Measurements from ENCODE around the gene CDADC1.

CDADC1 gene

GRCh38 chr13:49308921-49309408 is 61.2 kb downstream of the CDADC1 start:
- Histone ChIP-seq H3K9ac (ENCODE audit: low read depth in 1 of 2, low read length in 2 of 2) (no peak overlapping the region), H3K36me3 (ENCODE audit: control insufficient read depth in 1 of 2, insufficient read depth in 2 of 2, low read length in 2 of 2) (peaks cover 0 to 3% of the 10 kb centered on the region in 2 donors), H3K27me3 (ENCODE audit: control insufficient read depth in 1 of 2, insufficient read depth in 2 of 2, low read length in 2 of 2) (no peaks in the 10 kb centered on the region), H3K4me3 (ENCODE audit: low read depth in 1 of 2, low read length in 2 of 2) (no peak overlapping the region), H3K9me3 (ENCODE audit: control insufficient read depth in 1 of 2, low read length in 2 of 2) (no peaks in the 10 kb centered on the region), H3K4me1 (ENCODE audit: control insufficient read depth in 1 of 2, insufficient read depth in 2 of 2, low read length in 2 of 2) (peaks cover 15 to 18% of the 10 kb centered on the region in 2 donors), H3K27ac (ENCODE audit: low read depth, low read length) (peak overlapping the region; percentile 53)

- no peaks in the 10 kb centered on the region for H3K27me3 ChIP-seq (ENCODE audit: control insufficient read depth in 1 of 2, insufficient read depth in 2 of 2, low read length in 2 of 2)
- peaks cover 18 to 25% of the 10 kb centered on the region in 2 donors for H3K4me1 ChIP-seq (ENCODE audit: control insufficient read depth in 1 of 2, insufficient read depth in 2 of 2, low read length in 2 of 2)
- H3K4me3 ChIP-seq (ENCODE audit: low read depth in 1 of 2, low read length in 2 of 2), result no peak overlapping the region
- peaks cover 0 to 3% of the 10 kb centered on the region in 2 donors for H3K36me3 ChIP-seq (ENCODE audit: control insufficient read depth in 1 of 2, insufficient read depth in 2 of 2, low read length in 2 of 2)
- no peaks in the 10 kb centered on the region for H3K9me3 ChIP-seq (ENCODE audit: control insufficient read depth in 1 of 2, low read length in 2 of 2)
- no peak overlapping the region for H3K27ac ChIP-seq (ENCODE audit: low read depth, low read length)
- H3K9ac ChIP-seq (ENCODE audit: low read depth in 1 of 2, low read length in 2 of 2), result no peak overlapping the region
Measured at GRCh38 chr13:49310251-49310650, 62.5 kb downstream of the CDADC1 start.

- H3K9me3 ChIP-seq (ENCODE audit: control insufficient read depth in 1 of 2, low read length in 2 of 2), result no peaks in the 10 kb centered on the region
- no peak overlapping the region for H3K4me3 ChIP-seq (ENCODE audit: low read depth in 1 of 2, low read length in 2 of 2)
- H3K36me3 ChIP-seq (ENCODE audit: control insufficient read depth in 1 of 2, insufficient read depth in 2 of 2, low read length in 2 of 2), result peaks cover 0 to 3% of the 10 kb centered on the region in 2 donors
- no peak overlapping the region for H3K9ac ChIP-seq (ENCODE audit: low read depth in 1 of 2, low read length in 2 of 2)
- H3K27me3 ChIP-seq (ENCODE audit: control insufficient read depth in 1 of 2, insufficient read depth in 2 of 2, low read length in 2 of 2), result no peaks in the 10 kb centered on the region
- H3K27ac ChIP-seq (ENCODE audit: low read depth, low read length), result no peak overlapping the region
- H3K4me1 ChIP-seq (ENCODE audit: control insufficient read depth in 1 of 2, insufficient read depth in 2 of 2, low read length in 2 of 2), result peaks cover 18 to 25% of the 10 kb centered on the region in 2 donors
Measured at GRCh38 chr13:49311816-49312215, 64.1 kb downstream of the CDADC1 start.

GRCh38 chr13:49314344-49314882 is 66.7 kb downstream of the CDADC1 start:
- Histone ChIP-seq H3K9me3 (ENCODE audit: control insufficient read depth in 1 of 2, low read length in 2 of 2) (no peaks in the 10 kb centered on the region), H3K4me1 (ENCODE audit: control insufficient read depth in 1 of 2, insufficient read depth in 2 of 2, low read length in 2 of 2) (peaks cover 7 to 8% of the 10 kb centered on the region in 2 donors), H3K36me3 (ENCODE audit: control insufficient read depth in 1 of 2, insufficient read depth in 2 of 2, low read length in 2 of 2) (peaks cover 0 to 3% of the 10 kb centered on the region in 2 donors), H3K27me3 (ENCODE audit: control insufficient read depth in 1 of 2, insufficient read depth in 2 of 2, low read length in 2 of 2) (no peaks in the 10 kb centered on the region), H3K4me3 (ENCODE audit: low read depth in 1 of 2, low read length in 2 of 2) (peak overlapping the region; percentile 18 to 24), H3K27ac (ENCODE audit: low read depth, low read length) (peak overlapping the region; percentile 30), H3K9ac (ENCODE audit: low read depth in 1 of 2, low read length in 2 of 2) (no peak overlapping the region)

GRCh38 chr13:49315036-49315565 is 67.4 kb downstream of the CDADC1 start:
- no peak overlapping the region for H3K27ac ChIP-seq (ENCODE audit: low read depth, low read length)
- H3K9ac ChIP-seq (ENCODE audit: low read depth in 1 of 2, low read length in 2 of 2), result no peak overlapping the region

GRCh38 chr13:49315756-49316482 is 68.2 kb downstream of the CDADC1 start:
- H3K4me3 ChIP-seq (ENCODE audit: low read depth in 1 of 2, low read length in 2 of 2), result no peak overlapping the region
- peaks cover 7 to 8% of the 10 kb centered on the region in 2 donors for H3K4me1 ChIP-seq (ENCODE audit: control insufficient read depth in 1 of 2, insufficient read depth in 2 of 2, low read length in 2 of 2)
- H3K36me3 ChIP-seq (ENCODE audit: control insufficient read depth in 1 of 2, insufficient read depth in 2 of 2, low read length in 2 of 2), result no peaks in the 10 kb centered on the region
- H3K27ac ChIP-seq (ENCODE audit: low read depth, low read length), result no peak overlapping the region
- no peak overlapping the region for H3K9ac ChIP-seq (ENCODE audit: low read depth in 1 of 2, low read length in 2 of 2)
- no peaks in the 10 kb centered on the region for H3K27me3 ChIP-seq (ENCODE audit: control insufficient read depth in 1 of 2, insufficient read depth in 2 of 2, low read length in 2 of 2)
- no peaks in the 10 kb centered on the region for H3K9me3 ChIP-seq (ENCODE audit: control insufficient read depth in 1 of 2, low read length in 2 of 2)

More at GRCh38 chr13:49315036-49315565, 67.4 kb downstream of the CDADC1 start:
- Histone ChIP-seq H3K9me3 (ENCODE audit: control insufficient read depth in 1 of 2, low read length in 2 of 2) (no peaks in the 10 kb centered on the region), H3K27me3 (ENCODE audit: control insufficient read depth in 1 of 2, insufficient read depth in 2 of 2, low read length in 2 of 2) (no peaks in the 10 kb centered on the region), H3K36me3 (ENCODE audit: control insufficient read depth in 1 of 2, insufficient read depth in 2 of 2, low read length in 2 of 2) (peaks cover 0 to 2% of the 10 kb centered on the region in 2 donors), H3K4me3 (ENCODE audit: low read depth in 1 of 2, low read length in 2 of 2) (no peak overlapping the region), H3K4me1 (ENCODE audit: control insufficient read depth in 1 of 2, insufficient read depth in 2 of 2, low read length in 2 of 2) (peaks cover 7 to 8% of the 10 kb centered on the region in 2 donors)

GRCh38 chr13:49319551-49319950 is 71.8 kb downstream of the CDADC1 start:
- peaks cover 0 to under 1% of the 10 kb centered on the region in 2 donors for H3K4me1 ChIP-seq (ENCODE audit: control insufficient read depth in 1 of 2, insufficient read depth in 2 of 2, low read length in 2 of 2)
- no peak overlapping the region for H3K4me3 ChIP-seq (ENCODE audit: low read depth in 1 of 2, low read length in 2 of 2)
- H3K9me3 ChIP-seq (ENCODE audit: control insufficient read depth in 1 of 2, low read length in 2 of 2), result no peaks in the 10 kb centered on the region
- no peak overlapping the region for H3K27ac ChIP-seq (ENCODE audit: low read depth, low read length)
- no peaks in the 10 kb centered on the region for H3K27me3 ChIP-seq (ENCODE audit: control insufficient read depth in 1 of 2, insufficient read depth in 2 of 2, low read length in 2 of 2)
- no peak overlapping the region for H3K9ac ChIP-seq (ENCODE audit: low read depth in 1 of 2, low read length in 2 of 2)
- no peaks in the 10 kb centered on the region for H3K36me3 ChIP-seq (ENCODE audit: control insufficient read depth in 1 of 2, insufficient read depth in 2 of 2, low read length in 2 of 2)

GRCh38 chr13:49319951-49320350 is 72.2 kb downstream of the CDADC1 start:
- Histone ChIP-seq H3K4me3 (ENCODE audit: low read depth in 1 of 2, low read length in 2 of 2) (no peak overlapping the region), H3K27me3 (ENCODE audit: control insufficient read depth in 1 of 2, insufficient read depth in 2 of 2, low read length in 2 of 2) (no peaks in the 10 kb centered on the region), H3K9ac (ENCODE audit: low read depth in 1 of 2, low read length in 2 of 2) (no peak overlapping the region), H3K36me3 (ENCODE audit: control insufficient read depth in 1 of 2, insufficient read depth in 2 of 2, low read length in 2 of 2) (no peaks in the 10 kb centered on the region), H3K9me3 (ENCODE audit: control insufficient read depth in 1 of 2, low read length in 2 of 2) (no peaks in the 10 kb centered on the region), H3K27ac (ENCODE audit: low read depth, low read length) (no peak overlapping the region), H3K4me1 (ENCODE audit: control insufficient read depth in 1 of 2, insufficient read depth in 2 of 2, low read length in 2 of 2) (no peaks in the 10 kb centered on the region)

- H3K4me1 ChIP-seq (ENCODE audit: control insufficient read depth in 1 of 2, insufficient read depth in 2 of 2, low read length in 2 of 2), result no peaks in the 10 kb centered on the region
- no peaks in the 10 kb centered on the region for H3K36me3 ChIP-seq (ENCODE audit: control insufficient read depth in 1 of 2, insufficient read depth in 2 of 2, low read length in 2 of 2)
- no peaks in the 10 kb centered on the region for H3K27me3 ChIP-seq (ENCODE audit: control insufficient read depth in 1 of 2, insufficient read depth in 2 of 2, low read length in 2 of 2)
- H3K27ac ChIP-seq (ENCODE audit: low read depth, low read length), result no peak overlapping the region
- no peaks in the 10 kb centered on the region for H3K9me3 ChIP-seq (ENCODE audit: control insufficient read depth in 1 of 2, low read length in 2 of 2)
- no peak overlapping the region for H3K9ac ChIP-seq (ENCODE audit: low read depth in 1 of 2, low read length in 2 of 2)
- no peak overlapping the region for H3K4me3 ChIP-seq (ENCODE audit: low read depth in 1 of 2, low read length in 2 of 2)
Measured at GRCh38 chr13:49320975-49321374, 73.2 kb downstream of the CDADC1 start.

- H3K36me3 ChIP-seq (ENCODE audit: control insufficient read depth in 1 of 2, insufficient read depth in 2 of 2, low read length in 2 of 2), result no peaks in the 10 kb centered on the region
- H3K4me3 ChIP-seq (ENCODE audit: low read depth in 1 of 2, low read length in 2 of 2), result no peak overlapping the region
- H3K27ac ChIP-seq (ENCODE audit: low read depth, low read length), result no peak overlapping the region
- no peaks in the 10 kb centered on the region for H3K4me1 ChIP-seq (ENCODE audit: control insufficient read depth in 1 of 2, insufficient read depth in 2 of 2, low read length in 2 of 2)
- no peak overlapping the region for H3K9ac ChIP-seq (ENCODE audit: low read depth in 1 of 2, low read length in 2 of 2)
- H3K27me3 ChIP-seq (ENCODE audit: control insufficient read depth in 1 of 2, insufficient read depth in 2 of 2, low read length in 2 of 2), result no peaks in the 10 kb centered on the region
- H3K9me3 ChIP-seq (ENCODE audit: control insufficient read depth in 1 of 2, low read length in 2 of 2), result no peaks in the 10 kb centered on the region
Measured at GRCh38 chr13:49322702-49323101, 75.0 kb downstream of the CDADC1 start.
